Hypothalamus (tissue), 51 donors: ENCODE results near the gene ASCC2.
"Not testable (repeated sequence)": the region's sequence is repeated elsewhere in the genome, so short reads cannot be mapped to it uniquely, and the experiment has no call there.

Source experiments
- DNase-seq, 51 donors: peaks; one replicate each; lab custom pipeline; 2025; lab: John Stamatoyannopoulos, UW

ASCC2 gene, protein sequence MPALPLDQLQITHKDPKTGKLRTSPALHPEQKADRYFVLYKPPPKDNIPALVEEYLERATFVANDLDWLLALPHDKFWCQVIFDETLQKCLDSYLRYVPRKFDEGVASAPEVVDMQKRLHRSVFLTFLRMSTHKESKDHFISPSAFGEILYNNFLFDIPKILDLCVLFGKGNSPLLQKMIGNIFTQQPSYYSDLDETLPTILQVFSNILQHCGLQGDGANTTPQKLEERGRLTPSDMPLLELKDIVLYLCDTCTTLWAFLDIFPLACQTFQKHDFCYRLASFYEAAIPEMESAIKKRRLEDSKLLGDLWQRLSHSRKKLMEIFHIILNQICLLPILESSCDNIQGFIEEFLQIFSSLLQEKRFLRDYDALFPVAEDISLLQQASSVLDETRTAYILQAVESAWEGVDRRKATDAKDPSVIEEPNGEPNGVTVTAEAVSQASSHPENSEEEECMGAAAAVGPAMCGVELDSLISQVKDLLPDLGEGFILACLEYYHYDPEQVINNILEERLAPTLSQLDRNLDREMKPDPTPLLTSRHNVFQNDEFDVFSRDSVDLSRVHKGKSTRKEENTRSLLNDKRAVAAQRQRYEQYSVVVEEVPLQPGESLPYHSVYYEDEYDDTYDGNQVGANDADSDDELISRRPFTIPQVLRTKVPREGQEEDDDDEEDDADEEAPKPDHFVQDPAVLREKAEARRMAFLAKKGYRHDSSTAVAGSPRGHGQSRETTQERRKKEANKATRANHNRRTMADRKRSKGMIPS

DNA sequence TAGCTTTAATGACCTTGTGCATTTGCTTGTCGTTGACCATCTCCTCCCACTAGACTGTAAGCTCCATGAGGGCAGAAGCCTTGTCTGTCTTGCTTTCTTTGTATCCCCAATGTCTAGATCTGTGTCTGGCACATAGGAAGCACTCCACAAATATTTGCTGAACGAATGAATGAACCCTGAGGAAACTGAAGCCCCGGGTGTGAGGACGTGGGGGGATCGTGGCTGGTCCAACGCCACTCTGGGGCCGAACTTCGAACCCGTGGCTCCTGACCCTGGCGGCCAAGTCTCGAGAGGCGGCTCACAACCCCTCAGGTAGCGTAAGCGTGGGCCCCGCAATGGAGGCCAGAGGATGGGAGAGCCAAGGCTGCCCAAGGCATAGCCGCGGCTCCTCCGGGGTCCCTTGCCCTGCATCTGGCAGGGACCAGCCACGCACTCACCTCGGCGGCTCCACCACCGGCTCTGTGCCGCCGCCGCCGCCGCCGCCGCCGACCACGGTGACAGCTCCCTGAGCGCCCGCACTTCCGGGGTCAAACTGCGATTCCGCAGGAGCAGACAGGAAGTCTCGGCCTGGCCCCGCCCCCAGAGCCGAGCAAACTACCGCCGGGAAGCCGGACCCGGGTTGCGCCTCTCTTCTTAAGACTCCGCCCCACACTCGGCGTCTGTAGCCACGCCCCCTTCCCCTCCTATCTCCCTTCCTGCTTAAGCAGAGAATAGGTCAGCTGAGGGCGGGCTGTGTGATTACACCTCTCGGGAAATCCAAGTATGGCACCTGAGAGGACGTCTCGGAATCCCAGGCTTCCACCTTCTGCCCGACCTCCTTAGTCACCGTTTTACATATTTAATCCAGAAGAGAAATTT is at the start of gene ASCC2:
TSS of gene ASCC2 (minus strand) at position 534 of the 858 bp plus-strand sequence. CDS start 5,949 bp downstream, outside the sequence.
- DNase-seq = peak; percentile 47 to 97 (median 93)

DNA sequence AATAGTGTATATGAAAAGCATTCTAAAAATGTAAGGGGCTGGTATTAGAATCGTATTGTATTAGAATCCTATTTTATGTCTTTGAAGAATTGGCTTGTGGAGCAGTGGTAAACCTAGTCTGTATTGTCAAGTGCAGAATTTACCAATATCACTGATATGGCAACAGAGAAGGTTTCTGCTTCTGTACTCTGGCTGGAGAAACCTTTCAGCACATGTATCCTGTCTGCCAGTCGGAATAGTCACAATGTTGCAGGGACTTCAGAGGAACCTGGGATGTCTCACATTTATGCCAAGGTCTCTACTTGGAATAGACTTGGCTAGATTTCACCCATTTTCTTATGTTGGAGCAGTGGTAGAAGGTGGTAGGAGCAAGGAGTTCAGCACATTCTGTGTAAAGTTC is 49.3 kb upstream of the ASCC2 start:
- DNase-seq = no peak

DNA sequence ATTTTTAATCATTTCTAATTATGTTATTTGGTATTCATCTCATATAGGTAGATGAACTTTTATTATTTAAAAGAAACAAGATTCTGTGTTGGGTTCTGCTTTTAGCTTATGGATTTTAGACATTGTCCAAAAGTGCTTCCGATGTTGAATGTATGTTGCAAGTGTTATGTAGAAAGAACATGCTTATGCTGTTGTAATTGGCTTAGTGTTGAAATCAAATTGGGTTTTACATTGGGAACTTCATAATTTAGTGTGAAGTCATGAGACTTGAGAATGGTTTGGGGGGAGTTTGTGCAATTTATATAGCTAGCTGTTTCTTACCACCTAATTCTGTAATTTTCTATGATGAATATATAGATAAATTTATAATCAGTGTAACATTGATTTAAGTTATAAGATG is 48.5 kb upstream of the ASCC2 start:
- no peak for DNase-seq

DNA sequence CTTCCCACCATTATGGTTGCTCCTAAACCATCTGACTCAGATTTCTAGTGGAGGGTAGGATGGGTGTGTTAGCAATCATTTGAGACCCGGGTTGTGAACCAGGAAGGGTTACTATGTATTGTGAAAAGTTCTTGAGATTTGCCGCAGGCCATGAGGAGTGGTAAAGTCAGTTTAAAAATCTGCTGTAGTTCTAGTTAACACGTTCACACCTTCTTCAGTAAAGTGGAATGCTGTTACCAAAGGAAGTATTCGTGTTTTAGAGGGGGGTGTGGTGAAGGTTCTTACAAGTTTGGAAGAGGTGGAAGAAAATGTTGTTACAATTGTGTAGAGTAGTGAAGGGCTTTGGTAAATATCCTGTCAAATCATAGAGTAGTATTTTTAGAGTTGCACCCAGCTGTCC is 47.5 kb upstream of the ASCC2 start:
- no peak for DNase-seq

DNA sequence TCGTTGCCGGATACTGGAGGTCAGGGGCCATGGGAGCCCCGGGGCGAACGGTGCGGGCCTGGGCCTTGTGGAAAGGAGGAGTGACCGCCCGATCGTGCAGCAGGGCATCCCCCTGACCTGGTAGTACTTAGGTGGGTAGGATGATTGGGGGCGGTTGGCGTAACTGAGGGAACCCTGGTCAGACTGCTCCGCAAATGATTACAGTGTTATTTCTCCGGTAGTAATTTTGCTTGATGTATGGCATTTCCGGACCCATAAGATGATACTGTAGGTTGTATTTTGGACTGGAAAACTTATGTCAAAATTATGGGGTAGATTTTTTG is 45.7 kb upstream of the ASCC2 start:
- DNase-seq = peak in 3 of 51 donors; percentile 43 to 70 (median 44)

DNA sequence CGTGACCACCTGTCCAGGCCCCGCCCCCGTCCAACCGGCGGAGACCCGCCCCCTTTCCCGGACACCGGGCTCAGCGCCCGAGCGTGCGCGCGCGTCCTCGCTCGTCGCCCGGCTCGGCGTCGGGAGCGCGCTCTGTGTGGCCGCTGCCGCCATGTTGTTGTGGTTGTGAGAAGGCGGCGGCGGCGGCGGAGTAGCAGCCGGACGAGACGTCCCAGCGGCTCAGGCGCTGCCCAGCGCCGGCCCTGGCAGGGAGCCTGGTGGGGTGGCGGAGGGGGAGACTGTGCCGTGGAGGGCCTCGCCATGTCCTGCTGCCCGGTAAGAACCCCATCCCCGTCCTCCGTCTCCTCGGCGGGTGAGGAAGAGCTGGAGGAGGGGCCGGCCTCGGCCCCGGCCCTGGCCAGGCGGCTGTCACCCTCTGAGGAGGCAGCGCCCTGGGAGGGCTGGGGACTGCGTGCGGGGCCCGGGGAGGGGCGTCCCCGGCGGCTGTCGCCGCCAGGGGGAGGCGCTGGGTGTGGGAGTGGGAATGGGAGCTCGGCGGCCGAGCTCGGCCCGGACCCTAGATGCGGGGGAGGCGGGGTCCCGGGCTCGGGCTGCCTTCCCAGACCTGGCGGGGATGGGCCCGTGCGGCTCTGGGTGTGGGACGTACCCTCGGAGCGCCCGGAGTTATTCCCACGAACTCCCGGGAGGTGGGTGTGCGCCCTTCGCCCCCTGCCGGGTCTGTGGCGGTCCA is 45.1 kb upstream of the ASCC2 start, which contains the start of gene MTMR3:
TSS of gene MTMR3 (plus strand) at position 130 of the 730 bp plus-strand sequence. CDS start 87,886 bp downstream, outside the sequence.
- DNase-seq = peak; percentile 62 to 95 (median 87)

DNA sequence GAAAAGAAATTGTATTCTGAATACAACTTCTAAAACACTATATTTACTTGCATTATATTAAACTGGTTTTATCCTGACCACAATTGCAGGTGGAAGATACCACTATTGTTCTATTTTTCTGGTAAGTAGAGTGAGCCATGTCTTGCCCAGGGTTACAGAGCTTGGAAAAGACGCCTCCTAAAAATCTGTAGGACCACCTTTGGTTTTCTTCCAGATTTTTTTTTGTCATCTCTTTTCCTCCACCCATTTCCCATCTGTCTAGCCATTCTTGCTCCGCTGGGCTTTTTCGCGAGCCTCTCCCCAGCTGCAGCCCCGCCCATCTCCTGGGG is 44.6 kb upstream of the ASCC2 start:
- no peak for DNase-seq

DNA sequence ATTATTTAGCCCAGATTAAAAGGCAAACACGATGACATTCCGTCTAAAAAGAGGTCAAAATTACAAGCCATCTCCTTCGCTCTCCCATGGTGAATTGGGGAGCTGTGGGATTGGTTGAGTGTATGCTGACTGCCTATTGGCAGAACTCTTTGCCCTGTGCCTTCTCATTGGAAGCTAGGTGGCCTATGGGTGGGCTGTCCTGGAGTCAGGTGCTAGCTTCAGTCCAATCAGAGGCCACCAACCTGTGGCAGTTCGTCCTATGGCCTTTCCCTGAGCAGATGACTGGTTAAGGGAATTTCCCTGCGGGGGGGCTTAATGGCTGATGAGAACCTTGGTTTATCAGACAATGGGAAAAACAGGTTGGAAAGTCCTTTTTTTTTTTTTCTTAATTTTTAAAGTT is 41.7 kb upstream of the ASCC2 start:
- DNase-seq = no peak

DNA sequence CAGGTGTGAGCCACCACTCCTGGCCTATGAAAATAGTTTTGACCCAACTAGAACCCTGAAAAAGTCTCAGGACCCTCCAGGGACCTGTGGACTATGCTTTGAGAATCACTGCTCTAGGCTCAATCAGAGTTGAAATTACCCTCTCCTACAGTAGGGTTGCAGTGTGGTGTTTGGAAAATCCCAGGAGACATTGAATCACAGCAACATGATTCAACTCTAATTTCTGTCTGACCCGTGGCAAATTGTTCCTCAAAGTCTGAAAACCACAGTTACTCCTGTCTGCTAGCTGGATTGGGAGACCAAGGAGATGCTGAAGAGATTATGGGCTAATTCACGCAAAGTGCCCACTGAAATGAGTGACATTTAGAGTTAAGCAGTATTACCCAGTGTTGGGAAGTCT is 39.5 kb upstream of the ASCC2 start:
- no peak for DNase-seq

DNA sequence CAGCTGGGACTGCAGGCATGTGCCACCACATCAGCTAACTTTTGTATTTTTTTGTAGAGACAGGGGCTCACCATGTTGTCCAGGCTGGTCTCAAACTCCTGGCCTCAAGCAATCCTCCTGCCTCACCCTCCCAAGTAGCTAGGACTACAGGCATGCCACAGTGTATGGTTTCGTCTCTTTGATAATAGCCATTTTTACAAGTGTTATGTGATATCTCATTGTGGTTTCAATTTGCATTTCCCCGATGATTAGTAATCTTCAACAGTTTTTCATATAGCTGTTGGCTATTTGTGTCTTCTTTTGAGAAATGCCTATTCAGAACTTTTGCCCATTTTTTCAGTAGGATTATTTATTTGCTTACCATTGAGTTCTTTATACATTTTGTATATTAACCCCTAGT is 35.9 kb upstream of the ASCC2 start:
- DNase-seq = no peak

DNA sequence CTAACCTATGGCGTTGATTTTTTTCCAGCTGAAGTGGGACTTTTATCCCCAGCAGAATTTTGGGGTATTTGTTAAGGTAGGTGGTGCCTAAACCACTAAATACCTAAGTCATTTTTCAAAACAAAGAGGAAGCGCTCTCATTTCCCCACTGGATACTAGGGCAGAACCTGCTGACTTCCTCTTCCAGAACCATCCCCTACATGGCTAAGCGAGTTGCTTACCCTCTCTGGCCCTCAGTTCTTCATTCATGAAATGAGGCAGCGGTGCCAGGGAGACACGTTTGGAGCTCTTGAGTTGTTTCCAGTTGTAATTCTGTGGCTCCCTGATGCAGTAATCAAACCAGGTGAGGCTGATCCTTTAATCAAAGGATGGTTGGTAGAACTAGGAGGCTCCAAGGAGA is 34.9 kb upstream of the ASCC2 start:
- DNase-seq = no peak

DNA sequence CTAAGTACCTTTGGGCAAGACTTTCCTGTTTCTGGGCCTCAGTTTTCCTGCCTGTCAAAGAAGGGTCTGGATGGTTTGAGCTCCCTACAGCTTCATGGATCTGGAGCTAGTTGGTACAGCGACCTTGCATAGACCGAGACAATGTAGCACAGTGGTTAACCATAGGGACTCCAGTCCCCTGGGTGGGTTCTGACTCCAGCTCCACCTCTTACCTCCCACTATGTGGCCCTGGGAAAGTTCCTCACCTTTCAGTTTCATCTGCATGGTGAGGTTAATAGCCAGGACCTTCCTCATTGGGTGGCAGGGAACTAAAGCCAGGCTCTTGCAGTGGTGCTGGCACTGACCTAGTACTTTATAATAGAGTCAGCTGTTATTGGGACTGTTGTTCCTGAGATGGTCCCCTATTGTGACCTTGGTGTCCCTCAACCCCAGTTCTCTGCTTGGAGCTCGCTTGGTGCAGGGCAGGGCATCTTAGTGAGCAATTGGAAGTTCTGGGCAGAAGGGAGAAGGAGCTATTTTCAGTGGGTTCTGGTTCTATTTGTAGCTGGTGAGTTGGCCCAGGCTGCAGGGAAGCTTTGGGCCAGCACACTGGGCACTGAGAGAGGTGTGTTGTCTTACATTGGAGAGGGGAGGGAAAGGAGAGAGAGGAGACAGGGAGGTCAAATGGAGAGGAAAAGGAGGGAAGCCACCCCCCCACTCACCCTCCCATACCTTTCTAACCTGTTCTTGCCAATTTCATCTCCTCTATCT is 34.2 kb upstream of the ASCC2 start:
- no peak for DNase-seq

DNA sequence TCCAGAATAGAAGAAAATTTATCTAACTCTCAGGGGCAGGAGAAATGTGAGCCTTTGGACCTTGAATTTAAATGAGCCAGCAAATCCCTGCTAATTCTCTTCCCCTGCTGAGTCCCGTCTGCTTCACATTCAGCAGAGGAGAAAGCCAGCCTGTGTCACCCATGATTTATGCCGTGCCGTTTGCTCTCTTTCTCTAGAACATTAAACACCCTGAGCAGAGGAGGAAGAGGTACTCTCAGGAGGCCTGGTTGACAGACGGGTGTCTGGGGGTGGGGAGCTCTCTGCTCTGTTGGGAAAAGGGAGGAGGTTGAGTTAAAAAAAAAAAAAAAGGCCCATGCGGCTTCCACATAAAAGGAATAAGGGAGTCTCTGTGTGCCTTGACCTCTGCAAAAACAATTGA is 33.6 kb upstream of the ASCC2 start:
- DNase-seq = peak in 4 of 51 donors; percentile 3 to 27 (median 6)

DNA sequence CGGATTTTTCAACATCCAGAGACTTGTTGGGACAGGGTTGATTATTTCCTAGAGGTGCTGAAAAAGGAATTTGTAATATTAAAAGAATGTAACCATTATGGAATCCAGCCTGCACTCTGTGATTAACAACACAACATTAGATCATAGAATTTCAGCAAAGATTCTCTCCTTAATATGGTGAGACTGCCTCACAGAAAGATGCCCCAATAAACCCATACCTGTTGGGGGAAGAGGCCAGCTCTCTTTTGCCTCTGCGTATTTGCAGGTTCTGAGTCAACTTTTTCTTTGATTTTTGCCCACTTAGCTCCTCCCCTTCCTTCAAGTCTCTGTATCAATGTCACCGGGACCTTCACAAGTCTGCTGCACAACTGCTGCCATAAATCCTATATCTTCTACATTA is 32.5 kb upstream of the ASCC2 start:
- no peak for DNase-seq

DNA sequence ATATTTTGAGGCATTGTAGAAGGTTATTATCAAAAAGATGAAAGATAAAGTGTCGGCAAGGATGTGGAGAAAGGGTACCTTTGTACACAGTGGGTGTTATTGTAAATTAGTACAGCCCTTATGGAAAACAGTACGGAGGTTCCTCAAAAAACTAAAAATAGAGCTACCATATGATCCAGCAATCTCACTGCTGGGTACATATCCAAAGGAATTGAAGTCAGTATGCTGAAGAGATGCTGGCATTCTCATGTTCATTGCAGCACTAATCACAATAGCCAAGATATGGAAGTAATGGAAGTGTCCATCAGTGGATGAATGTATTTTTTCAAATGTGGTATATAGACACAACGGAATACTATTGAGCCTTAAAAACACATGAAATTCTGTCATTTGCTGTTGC is 29.8 kb upstream of the ASCC2 start:
- DNase-seq = no peak

DNA sequence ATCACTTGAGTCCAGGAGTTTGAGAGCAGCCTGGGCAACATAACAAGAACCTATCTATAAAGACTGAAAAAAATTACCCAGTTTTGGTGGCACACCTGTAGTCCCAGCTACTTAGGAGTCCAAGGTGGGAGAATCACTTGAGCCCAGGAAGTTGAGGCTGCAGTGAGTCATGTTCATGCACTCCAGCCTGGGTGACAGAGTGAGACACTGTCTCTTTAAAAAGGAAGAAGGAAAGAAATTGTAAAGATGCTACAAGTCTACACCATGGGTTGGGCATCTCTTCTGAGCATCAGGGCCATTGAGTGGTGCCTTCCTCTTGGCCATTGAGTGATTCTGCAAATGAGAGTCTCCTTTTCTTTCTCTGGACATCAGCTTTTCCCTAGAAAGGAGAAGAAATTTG is 29.2 kb upstream of the ASCC2 start:
- no peak for DNase-seq

DNA sequence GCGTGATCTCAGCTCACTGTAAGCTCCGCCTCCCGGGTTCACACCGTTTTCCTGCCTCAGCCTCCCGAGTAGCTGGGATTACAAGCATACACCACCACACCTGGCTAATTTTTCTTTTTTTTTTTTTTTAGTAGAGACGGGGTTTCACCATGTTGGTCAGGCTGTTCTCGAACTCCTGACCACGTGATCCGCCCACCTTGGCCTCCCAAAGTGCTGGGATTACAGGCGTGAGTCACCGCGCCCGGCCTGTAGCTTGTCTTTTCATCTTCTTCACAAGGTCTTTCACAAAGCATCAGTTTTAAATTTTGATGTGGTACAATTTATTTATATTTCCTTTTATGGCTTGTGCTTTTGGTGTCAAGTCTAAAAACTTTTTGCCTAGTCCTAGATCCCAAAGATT is 27.5 kb upstream of the ASCC2 start:
- DNase-seq = not testable (repeated sequence)

DNA sequence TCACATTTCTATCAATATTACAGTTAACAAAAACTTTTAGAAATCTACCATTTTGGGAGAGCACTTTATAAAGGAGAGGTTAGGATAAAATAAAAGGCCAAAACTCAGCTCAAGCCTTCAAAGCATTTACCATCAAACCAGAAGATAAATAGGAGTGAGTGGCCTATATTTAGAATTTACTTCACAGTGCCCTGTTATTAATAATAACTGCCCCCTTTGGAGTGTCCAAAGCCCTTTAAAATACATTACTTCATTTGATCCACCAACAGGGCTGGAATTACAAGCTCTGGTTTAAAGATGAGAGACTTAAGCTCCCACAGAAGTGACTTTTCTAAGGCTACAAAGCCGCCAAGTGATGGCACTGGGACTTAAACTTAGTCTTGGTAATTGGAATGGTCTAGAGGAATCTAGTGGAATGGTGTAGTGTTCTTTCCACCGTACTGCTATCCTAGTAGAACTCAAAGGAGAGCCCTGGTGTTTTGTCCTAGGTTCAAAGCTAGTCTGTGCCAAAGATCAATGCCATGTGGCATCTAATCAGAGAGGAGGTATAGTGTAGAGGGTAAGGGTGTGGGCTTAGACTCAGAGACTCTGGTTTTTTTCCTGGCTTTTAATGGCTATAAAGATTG is 23.7 kb upstream of the ASCC2 start:
- no peak for DNase-seq

DNA sequence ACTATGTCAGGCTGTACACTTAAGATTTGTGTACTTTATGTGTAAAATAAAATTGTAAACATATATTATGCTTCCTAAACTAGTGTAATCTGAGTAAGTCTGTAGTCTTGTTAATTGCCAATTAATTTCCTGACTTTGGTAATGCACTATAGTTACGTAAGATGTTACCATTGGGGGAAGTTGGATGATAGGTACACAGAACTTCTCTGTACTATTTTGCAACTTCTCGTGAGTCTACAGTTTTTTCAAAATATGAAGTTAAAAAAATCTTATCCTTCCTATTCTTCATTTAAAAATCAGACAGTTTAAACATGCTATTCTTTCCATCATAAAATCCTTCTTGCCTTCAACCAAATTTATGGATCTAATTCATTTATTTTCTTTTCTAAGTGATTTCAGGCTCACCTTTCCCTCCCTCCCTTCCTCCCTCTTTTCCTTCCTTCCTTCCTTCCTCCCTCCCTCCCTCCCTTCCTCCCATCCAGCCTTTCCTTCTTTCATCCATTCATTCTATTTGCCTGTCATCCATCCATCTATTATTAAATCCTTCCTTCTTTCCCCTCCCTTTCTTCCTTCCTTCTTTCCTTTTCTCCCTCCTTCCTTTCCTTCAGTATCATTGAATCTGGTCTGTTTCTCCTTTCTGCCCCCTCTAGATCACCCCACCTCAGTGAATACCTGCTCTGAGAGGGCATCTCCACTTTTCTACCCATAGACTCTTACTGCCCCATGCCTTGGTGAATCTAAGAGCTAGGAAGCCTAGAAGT is 22.1 kb upstream of the ASCC2 start:
- DNase-seq = no peak
